ENCODE measurements around the gene CAP2. TPM values are rescaled to one million over a fixed set of nuclear protein-coding genes. Genes with fewer than 3 reads are reported as not detected.
A peak's percentile ranks its signal among the peaks of the same experiment; 100 is the strongest.

The CAP2 gene
- total RNA-seq, 1 donor from 2014 or later: 3.0 TPM

DNA sequence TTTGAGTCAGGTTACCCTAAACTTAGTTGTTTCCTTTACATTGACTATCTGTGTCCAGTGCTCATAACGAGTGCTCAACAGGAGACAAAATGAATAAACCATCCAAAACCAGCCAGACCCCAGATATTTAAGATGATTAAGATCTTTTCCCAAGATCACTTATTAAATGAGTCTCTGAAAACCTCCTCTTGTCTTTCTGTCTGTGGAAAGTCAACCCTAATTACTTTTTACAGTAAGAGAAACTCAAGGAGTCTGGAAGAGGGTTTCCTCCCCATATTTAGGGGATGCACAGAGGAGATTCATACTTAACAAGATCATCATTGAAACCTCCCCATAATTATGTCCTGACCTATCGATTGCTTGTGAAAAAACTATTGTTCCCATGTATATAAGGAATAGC is 84.0 kb downstream of the CAP2 start:
- ATAC-seq: no peak

DNA sequence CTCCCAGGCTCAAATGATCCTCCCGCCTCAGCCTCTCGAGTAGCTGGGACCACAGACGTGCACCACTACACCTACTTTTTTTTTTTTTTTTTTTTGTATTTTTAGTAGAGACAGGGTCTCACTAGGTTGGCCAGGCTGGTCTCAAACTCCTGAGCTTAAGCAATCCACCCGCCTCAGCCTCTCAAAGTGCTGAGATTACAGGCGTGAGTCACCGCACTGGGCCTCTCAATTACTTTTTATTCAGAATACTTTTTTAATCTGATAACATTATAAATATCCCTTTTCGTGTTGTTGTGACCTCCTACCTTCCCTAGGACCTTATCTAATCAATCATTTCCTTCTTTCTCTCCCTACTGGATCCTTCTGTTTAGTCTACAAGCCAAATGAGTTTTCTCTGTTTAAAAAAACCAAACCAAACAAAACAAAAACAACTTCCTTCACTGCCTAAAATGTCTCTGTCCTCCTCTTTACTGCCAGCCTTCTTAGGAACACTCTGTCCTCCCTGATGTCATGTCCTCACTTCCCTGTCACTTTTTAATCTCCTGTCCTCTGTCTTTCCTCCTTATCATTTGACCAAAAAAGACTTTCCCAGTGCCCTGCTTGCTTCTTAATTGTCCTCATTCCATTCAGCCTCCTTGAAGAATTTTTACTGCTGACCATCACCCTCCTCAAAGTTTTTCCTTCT is 85.0 kb downstream of the CAP2 start:
- ATAC-seq: no peak

DNA sequence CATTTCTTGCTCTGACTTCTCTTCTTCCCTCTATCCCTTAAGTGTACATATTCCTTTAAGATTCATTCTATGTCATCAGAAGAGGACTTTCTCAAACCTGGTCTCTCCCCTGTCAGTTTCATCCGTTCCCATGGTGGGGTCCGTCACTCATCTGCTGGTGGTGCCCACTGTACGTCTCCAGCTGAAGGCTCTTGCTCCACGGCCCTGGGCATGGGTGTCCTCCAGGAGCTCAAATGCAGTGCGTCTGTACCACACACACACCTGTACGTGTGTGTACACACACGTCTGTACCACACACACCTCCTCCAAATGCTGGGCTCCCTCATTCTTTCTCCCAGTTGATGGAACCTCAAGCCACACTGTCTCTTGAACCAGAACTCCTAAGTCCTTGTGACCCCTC is 85.6 kb downstream of the CAP2 start:
- no peak for ATAC-seq

DNA sequence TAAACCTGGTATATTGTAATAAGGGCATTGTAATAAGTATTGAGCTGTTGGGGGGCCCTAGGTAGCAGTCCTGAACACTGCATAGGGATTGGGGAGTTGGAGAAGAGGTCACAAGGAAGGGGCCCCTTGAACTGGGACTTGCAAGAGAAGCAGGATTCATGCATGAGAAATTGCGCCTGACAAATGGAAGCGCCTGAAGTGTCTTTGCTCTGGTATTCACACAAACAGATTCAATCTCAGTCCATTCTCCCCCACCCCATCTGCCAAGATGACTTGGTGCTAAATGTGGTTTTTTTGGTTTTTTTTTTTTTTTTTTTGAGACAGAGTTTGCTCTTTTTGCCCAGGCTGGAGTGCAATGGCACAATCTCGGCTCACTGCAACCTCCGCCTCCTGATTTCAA is 87.1 kb downstream of the CAP2 start:
- no peak for ATAC-seq

DNA sequence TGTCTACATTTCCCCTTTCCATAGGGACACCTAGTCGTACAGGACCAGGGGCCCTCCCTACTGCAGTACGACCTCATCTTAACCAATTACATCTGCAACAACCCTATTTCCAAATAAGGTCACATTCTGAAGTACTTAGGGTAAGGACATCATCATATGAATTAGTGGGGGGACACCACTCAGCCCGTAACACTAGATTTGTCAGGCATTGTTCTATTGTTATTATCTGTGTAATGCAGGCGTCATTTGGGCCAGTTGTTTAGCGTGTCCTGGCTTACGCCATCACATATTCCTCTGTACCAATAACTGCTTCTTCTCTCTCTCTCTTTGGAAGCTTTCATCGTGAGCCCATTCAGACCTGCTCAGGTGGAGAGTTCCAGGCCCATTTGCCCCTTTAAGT is 89.3 kb downstream of the CAP2 start:
- no peak for ATAC-seq

DNA sequence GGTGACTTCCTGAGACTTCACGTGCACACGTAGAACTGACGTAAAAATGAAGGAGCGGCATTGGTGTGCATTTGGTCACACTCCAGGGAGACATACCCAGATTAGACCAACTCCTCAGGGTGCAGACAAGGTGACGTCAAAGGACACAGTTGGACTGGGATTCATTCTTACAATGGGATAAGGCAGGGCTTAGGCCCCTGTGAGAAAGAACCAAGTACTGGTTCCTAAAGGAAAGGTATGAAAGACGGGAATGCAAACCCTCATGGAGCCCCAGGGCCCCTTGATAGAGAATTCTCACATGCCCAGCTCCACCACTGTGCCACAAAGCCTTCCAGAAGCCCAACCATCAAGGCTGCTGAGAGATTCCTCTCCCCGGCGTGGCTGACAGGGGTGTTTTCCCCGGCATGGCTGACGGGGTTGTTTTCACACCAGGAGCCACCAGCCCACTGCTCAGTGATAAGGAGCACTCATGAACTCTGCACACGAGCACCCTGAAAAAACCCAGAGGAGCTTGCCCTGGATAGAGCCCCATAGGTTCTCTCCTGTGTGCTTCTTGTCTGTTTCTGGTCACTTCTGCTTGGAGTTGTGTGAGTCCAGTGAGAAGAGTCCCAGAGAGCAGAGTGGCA is 90.1 kb downstream of the CAP2 start:
- ATAC-seq: no peak

DNA sequence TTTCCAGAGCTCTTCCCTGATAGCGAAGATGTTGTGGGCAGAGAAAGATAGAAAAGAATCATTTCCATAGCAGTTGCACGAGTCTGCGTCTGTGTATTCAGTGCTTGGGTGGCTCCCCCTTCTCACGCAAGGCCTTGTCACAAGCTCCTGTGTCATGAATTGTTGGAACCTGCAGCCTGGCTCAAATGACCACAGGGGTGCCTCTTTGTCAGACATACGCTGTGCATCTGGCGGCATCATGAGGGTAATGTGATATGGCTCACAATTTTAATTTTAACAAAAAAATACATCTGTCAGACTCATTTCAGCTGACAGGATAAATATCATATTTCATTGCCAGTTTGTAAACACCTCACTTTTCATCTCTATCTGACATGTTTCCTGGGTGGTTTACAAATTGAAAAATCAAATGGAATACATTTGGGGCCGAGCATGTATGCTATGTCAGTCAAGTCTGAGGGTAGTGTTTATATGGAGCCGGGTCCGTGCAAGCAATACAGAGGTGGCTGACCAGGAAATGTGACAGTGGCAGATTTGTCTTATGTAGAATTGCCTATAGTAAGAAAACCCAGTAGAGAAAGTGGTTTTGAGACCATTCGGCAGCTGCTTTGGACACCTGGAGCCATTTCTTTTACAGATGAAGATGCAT is 90.9 kb downstream of the CAP2 start:
- ATAC-seq: no peak

DNA sequence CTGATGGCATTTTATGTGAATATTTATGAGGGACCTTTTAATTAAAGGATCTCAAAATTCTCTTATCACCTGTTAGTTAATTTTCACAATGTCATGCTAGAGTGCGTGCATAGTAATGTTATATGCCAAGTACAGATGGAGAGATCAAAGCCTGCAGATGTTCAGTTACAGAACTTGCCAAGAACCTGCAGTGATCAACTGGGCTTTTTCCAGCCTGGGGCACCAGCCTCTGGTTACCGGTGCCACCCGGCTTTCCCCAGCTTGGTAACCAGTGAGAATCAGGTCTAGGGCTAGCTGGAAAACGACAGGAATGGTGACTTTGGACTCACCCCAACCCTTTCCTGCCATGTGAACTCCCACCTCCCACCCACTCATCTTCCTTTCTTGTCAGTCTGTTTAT is 91.8 kb downstream of the CAP2 start:
- ATAC-seq: no peak

DNA sequence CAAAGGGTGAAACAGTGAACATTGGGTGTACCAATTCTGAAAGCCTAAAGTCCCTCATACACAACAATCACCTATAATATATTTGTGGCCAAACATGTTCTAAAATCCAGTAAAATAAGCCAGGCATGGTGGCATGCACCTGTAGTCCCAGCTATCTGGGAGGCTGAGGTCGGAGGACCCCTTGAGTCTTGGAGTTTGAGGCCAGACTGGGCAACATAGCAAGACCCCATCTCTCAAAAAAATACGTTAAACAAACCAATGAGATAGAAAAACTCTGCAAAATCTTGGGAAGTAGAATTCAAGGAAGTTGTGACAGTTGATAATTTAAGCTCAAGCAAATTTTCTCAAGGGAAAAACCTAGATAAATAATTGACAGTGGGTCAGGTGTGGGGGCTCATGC is 92.6 kb downstream of the CAP2 start:
- no peak for ATAC-seq

DNA sequence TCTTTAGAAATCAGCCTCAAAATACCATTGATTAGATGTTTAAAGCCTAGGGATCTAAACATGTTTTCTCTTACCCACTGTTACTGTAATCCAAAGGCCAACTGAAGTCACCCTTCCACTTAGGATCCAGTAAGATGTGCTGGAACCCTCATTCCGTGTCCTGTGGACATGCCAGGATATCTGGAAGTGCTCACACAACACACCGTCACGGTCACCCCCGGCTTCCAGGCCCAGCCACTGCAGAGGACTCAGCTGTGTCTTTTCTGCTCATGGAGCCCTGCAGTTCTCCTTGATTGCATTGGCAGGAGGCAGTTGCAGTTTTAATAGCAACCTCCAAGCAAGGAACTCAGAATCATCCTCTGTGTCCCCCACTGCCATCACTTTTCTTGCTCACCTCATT is 93.3 kb downstream of the CAP2 start:
- ATAC-seq: no peak

DNA sequence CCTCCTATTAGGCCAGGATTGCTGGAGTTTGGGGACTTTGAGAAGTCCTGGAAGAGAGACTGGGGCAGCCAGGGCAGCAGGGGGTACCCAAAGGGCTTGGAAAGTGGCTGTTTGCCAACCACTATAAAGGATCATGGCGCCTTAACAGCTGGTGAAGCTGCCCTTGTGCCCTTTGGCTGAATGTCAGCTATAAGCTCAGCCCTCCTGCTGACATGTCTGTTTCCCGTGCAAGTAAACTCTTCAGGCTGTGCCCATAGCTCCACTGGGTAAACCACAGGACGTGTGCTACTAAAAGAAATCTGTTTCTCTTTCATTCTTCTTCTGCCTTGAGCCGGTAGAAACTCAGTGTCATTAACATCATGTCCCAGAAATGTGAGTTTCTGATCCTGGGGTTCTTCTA is 97.3 kb downstream of the CAP2 start:
- no peak for ATAC-seq

DNA sequence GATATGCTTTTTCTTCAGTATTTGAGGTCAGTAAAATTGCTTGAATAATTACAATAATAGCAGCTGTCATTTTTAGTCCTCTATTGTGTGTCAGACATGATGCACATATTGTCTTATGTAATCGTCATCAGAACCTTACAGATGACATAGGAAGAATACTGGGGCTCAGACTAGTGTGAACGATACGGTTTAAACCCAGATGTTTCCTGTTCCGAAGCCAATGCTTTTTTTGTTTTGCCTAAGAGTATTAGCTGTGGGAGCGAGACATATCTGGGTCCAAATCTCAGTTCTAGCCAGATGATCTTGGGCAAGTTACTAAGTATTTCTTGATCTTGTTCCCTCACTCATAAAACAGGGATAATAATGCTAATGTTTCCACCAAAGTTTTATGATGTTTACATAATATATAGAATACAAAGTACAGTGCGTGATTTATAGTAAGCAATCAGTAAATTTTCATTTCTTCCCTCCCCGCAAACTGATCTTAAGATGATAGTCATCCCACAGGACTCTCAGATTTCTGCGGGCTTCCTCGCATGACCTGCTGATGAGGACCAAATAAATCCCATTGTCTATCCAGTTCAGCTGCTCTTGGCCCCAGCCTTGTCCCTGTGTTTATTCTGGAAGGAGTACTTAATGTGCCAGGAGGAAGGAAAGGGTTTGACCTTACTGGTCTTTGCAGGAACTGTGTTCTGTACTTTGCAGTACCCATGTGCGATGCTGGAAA is 98.2 kb downstream of the CAP2 start:
- ATAC-seq: no peak

DNA sequence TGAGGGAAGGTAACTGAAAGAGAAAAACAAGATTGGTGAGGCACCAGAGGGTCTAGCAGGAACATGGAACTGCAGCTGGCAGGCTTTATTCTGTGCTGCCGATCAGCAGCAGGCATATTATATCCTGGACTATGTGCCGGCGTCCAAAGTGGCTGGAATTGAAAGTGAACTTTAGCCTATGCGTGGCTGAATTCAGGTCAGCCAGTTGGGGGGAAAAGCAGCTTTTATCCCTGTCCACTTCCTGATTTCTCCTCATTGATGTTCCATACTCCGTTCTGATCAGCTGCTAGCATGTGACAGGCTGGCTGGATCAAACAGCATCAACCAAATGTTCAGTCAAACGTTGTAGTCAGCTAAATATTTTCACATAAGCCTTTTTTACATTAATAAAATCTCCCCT is 99.0 kb downstream of the CAP2 start:
- ATAC-seq: no peak

DNA sequence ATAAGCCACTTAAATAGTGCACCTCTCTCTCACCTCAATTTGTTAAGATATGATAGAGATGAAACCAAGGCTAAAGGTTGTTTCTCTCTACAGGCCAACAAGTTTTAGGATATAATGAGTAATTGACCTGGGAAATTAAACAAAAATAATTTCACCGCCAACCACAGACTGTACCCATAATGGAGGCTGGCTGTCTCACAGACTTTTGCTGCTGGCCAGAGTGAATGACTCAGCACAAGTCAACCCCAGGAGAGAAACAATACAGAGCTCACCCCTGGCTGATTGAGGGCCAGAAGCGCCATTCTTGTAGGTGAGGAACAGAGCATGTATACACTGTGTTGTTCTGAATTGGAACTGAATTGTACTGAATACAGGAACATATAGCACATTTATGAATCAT is 99.9 kb downstream of the CAP2 start:
- no peak for ATAC-seq

DNA sequence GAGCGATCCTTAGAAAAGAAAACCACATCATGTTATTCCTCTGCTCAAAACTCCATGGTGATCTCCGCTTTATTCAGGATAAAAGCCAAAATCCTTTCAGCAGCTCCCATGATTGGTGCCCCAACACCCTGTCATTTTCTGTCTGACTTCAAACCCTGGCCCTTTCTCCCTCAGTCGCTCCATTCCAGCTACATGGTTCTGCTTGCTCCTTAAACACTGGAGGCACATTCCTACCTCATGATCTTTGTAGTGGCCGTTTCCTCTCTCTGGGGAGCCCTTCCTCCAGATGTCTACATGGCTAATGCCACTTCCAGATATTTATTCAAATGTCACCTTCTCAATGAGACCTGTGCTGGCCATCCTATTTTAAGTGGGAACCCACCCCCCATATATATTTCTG is 100.8 kb downstream of the CAP2 start:
- ATAC-seq: no peak

DNA sequence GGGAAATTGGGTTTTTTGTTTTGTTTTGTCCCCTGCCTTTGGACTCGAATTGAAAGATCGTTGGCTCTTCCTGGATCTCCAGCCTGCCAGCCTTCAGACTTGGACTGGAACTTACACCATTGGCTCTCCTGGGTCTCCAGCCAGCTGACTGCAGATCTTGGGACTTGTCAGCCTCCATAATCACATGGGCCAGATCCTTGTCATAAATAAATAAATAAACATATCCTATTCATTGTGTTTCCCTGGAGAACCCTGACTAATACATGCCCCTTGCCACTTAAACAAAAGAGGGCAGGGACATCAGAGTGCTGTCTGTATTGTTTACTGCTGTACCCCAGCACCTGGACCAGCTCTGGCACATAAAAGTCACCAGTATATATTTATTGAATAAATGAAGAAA is 101.5 kb downstream of the CAP2 start:
- ATAC-seq: no peak

DNA sequence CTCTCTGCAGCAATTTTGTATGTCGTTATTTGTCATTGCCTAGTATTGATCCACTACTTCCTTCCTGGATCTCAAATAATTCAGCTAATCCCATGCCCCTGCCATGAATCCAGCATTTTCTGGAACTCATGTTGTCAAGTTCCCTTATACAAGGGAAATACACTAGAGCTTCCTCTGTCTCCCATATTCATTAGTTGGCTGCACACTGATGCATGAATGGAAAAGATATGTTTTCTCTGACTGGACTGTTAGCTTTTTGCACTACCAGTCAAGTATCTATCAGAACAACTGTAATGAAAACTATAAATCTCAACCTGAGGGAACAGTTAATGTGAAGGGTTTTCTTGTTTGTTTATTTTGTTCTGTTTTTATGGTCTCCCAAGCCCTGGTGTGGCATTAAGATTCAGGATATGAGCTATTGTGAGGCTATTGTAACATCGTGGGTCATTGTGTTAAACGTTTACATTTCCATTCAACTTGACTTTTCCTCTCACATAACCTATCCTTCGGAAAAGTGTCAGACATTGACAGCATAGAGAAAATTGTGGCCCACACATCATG is 104.2 kb downstream of the CAP2 start:
- ATAC-seq: no peak

DNA sequence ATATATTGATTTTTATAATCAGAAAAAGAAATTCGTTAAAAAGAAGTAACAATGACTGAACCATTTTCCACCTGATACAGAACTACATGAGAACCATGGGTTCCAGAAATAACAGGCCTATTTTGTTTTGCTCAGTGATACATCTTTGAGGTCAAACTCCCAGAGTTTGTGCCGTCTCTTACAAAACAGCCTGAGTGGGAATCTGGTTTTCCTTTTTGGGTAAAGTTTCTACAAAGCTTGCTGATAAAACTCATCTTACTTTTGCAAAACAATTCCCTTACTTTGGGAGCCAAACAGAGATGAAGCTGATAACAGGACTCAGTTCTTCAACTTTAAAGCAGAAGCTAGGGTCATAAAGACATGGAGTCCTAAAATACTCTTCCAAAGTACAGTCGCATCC is 108.0 kb downstream of the CAP2 start:
- ATAC-seq: no peak

DNA sequence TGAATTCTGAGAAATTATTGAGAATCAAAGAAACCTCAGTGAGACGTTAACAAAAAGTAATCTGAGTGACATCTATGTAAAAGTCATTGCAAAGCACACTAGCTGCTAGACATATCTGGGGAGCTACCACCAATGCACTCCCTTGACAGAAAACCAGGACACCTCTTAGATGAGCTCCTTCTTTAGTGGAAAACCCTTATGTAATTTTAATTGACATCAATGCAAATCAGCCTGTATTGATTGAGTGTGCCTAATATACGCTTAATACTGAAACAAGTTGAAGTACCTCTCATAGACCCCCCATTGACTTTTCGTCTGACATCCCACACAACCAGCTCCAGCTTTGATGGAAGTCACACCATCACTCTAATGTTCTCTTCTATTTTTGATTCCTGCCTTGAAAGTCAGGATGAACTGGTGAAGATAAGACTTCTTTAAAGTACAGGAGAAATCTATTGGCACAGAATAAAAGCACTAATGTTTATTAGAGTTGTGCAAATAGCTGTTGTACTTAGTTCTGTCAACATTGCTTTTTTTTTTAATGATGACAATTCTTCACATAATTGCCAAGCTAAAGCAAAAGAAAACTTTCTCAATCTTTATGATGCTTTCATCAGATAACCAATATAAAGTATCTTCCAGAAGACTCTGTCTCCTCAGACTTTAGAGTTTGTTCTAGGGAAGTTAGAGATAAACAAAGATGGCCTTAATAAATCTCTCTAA is 108.7 kb downstream of the CAP2 start:
- ATAC-seq: no peak

DNA sequence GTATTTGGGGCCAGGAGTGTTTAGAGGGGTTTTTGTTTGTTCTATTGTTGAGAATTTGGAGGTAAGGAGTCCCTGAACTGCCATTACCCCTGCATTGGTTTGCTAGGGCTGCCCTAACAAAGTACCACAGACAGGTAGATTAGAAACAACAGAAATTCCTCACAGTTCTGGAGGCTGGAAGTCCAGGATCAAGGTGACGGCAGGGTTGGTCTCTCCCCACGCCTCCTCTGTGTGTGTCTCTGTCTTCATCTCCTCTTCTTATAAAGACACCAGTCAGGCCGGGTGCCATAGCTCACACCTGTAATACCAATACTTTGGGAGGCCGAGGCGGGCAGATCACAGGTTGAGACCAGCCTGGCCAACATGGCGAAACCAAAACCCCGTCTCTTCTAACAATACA is 109.7 kb downstream of the CAP2 start:
- ATAC-seq: no peak

DNA sequence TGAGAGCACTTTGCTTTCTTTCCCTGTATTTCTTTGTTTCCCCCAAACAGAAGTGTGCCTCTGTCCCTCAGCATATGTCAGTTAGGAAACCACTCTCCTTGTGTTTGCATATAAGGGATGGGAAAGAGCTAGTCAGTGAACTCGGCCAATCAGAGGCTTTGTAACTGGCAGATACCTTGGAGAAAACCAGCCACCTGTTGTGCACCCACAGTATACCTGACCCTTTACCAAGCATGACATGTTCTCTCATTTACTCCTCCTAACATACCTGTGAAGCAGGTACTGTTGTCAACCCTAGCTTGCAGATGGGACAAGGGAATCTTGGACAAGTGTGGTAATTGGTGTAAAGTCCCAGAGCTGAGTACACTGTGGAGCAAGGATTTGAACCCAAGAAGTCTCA is 110.6 kb downstream of the CAP2 start:
- no peak for ATAC-seq

DNA sequence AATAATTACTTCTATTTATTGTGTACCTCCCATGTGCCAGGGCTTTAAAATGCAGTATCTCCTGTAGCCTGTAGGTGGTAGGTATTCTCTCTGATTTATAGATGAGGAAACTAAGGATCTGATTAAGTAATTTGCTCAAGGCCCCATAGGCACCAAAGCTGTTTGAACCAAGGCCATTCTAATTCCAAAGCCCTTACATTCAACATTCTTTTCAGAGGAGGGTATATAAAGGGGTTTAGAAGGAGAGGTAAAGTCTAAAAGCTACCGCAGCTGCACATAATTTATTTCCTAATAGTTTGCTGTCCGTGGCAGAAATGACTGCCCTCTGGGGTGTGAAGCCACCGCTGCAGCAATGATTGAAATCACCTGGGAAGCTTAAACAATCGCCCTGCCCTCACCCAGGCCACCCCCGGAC is 111.7 kb downstream of the CAP2 start:
- ATAC-seq: peak; percentile 56
